K562 (cell line): ENCODE measurements around the gene TOR1AIP1. TPM values are rescaled to one million over a fixed set of nuclear protein-coding genes. Genes with fewer than 3 reads are reported as not detected.
A peak's percentile ranks its signal among the peaks of the same experiment; 100 is the strongest.

Experiments
- DLX4 ChIP-seq: fragments of 250-450 bp; sonication (Bioruptor Pico); IDR thresholded peaks from 2 replicates; pipeline ENCODE4 v1.6.1; 2021; ENCODE audit warnings: mild to moderate bottlenecking
- EGR1 ChIP-seq: fragments of 450-650 bp; conservative IDR thresholded peaks from 2 replicates; pipeline ENCODE4 v1.6.1; 2017; ENCODE audit warnings: mild to moderate bottlenecking
- GTF2E2 ChIP-seq: fragments of 200-800 bp; sonication (Bioruptor generic); IDR thresholded peaks from 2 replicates; pipeline ENCODE4 v1.6.1; 2016; ENCODE audit warnings: missing genetic modification characterization, missing compliant biosample characterization
- HMGXB4 ChIP-seq: sonication (generic); formaldehyde crosslinking; IDR thresholded peaks from 2 replicates; pipeline ENCODE4 v1.8.1; 2023; ENCODE audit warnings: mild to moderate bottlenecking, missing genetic modification reagents
- NCOA4 ChIP-seq: fragments of 450-650 bp; IDR thresholded peaks from 2 replicates; pipeline ENCODE4 v1.6.1; 2018; ENCODE audit warnings: mild to moderate bottlenecking; ENCODE audit not compliant: partially characterized antibody
- SFPQ ChIP-seq: fragments of 200-400 bp; formaldehyde crosslinking; IDR thresholded peaks from 2 replicates; pipeline ENCODE4 v1.6.1; 2017; ENCODE audit warnings: mild to moderate bottlenecking, low read depth, low read length, moderate library complexity
- SMAD1 ChIP-seq: fragments of 150-350 bp; IDR thresholded peaks from 2 replicates; pipeline ENCODE4 v1.6.1; 2014; ENCODE audit warnings: low read length, low read depth; ENCODE audit not compliant: partially characterized antibody
- TRIM24 ChIP-seq, 2 experiments: fragments of 450-650 bp; IDR thresholded peaks; 2 replicates each; pipeline ENCODE4 v1.6.1; 2016
- ZBTB33 ChIP-seq: sonication (generic); formaldehyde crosslinking; IDR thresholded peaks from 2 replicates; pipeline ENCODE4 v1.8.1; 2023; ENCODE audit warnings: mild to moderate bottlenecking, missing genetic modification reagents
- ZC3H8 ChIP-seq: fragments of 450-650 bp; IDR thresholded peaks from 2 replicates; pipeline ENCODE4 v1.6.1; 2017
- ZKSCAN3 ChIP-seq: fragments of 250-450 bp; sonication (Bioruptor Pico); IDR thresholded peaks from 2 replicates; pipeline ENCODE4 v1.4.0; 2020
- ZNF766 ChIP-seq: fragments of 200-800 bp; sonication (Bioruptor generic); conservative IDR thresholded peaks from 2 replicates; pipeline ENCODE4 v1.6.1; 2016; ENCODE audit warnings: missing genetic modification characterization, missing compliant biosample characterization
- polyA plus RNA-seq, 8 experiments: library from polyadenylated mRNA; depleted of rRNA in 4 of 8; stranded (reverse) in 5 of 8; unstranded in 3 of 8; fragments of >200 nt; fragmentation: Nextera tagmentation in 2 of 8; fragmentation: Illumina TruSeq in 1 of 8; extraction: Ambion mirVana in 2 of 8; extraction: Trizol in 1 of 8; gene quantifications; 2 replicates each; pipeline versions ENCODE4 v1.2.1 to v1.2.3, GENCODE V29; 2011 to 2014; ENCODE audit warnings: inconsistent platforms in 1 of 8, missing spikeins in 1 of 8
- total RNA-seq, 7 experiments: library from RNA; depleted of rRNA in 6 of 7; stranded (reverse); fragments of >200 nt in 6 of 7; fragmentation: Illumina TruSeq in 2 of 7; extraction: Trizol in 2 of 7; gene quantifications; 2 replicates each; pipeline versions ENCODE4 v1.2.1 to v1.2.3, GENCODE V29; 2011 to 2021; ENCODE audit warnings: low replicate concordance in 1 of 7
- TF ChIP-seq, protein P1 (sequence below): fragments of 450-650 bp; formaldehyde crosslinking; IDR thresholded peaks from 2 replicates; pipeline ENCODE4 v1.4.0; 2022; ENCODE audit warnings: missing genetic modification characterization
- TF ChIP-seq, protein P2 (sequence below): sonication (generic); formaldehyde crosslinking; IDR thresholded peaks from 2 replicates; pipeline ENCODE4 v1.8.0; 2022; ENCODE audit warnings: mild to moderate bottlenecking, missing genetic modification reagents

TOR1AIP1 gene
- total and polyA plus RNA-seq, 9 of the 15 experiments (the other 6 are each of a cell fraction or from before 2014, with no cell fraction given) = 18.1 to 46.9 (median 35.5) TPM

DNA sequence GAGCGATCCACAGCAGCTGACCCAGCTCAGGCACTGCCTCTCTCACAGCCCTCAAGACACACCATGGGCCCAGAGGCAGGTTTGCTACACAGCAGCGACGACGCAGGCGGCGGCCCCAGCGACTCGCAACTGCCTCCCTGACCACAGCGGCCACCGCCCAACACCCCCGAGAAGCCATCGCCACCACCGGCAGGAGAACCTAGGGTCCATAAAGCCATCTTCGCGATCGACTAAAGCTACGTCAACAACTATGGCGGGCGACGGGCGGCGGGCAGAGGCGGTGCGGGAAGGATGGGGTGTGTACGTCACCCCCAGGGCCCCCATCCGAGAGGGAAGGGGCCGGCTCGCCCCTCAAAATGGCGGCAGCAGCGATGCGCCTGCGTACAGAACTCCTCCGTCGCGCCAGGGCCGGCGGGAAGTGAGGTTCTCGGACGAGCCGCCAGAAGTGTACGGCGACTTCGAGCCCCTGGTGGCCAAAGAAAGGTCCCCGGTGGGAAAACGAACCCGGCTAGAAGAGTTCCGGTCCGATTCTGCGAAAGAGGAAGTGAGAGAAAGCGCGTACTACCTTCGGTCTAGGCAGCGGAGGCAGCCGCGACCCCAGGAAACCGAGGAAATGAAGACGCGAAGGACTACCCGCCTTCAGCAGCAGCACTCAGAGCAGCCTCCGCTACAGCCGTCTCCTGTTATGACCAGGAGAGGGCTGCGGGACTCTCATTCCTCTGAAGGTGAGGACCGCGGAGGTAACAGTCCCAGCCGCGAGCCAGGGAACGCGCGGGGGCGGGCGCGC is at the start of gene TOR1AIP1 (continued):
- peak; percentile 74 for TF ChIP-seq HMGXB4 (CRISPR knock-in tag)
- no peak for TF ChIP-seq SFPQ
- TF ChIP-seq, protein P1, sequence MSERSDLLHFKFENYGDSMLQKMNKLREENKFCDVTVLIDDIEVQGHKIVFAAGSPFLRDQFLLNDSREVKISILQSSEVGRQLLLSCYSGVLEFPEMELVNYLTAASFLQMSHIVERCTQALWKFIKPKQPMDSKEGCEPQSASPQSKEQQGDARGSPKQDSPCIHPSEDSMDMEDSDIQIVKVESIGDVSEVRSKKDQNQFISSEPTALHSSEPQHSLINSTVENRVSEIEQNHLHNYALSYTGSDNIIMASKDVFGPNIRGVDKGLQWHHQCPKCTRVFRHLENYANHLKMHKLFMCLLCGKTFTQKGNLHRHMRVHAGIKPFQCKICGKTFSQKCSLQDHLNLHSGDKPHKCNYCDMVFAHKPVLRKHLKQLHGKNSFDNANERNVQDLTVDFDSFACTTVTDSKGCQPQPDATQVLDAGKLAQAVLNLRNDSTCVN (CRISPR knock-in tag) = peak; percentile 47; the same call in 1 of the 2 replicates
- TF ChIP-seq ZKSCAN3 (CRISPR knock-in tag) = no peak
- peak; percentile 88; the same call in 1 of the 2 replicates for TF ChIP-seq ZBTB33 (CRISPR knock-in tag)
- no peak for TF ChIP-seq SMAD1
- peak; percentile 93; the same call in 1 of the 2 replicates for TF ChIP-seq ZNF766 (CRISPR knock-in tag)
- TF ChIP-seq EGR1 = peak; percentile 93
- TF ChIP-seq GTF2E2 (tag) = peak; percentile 100
- TF ChIP-seq, protein P2, sequence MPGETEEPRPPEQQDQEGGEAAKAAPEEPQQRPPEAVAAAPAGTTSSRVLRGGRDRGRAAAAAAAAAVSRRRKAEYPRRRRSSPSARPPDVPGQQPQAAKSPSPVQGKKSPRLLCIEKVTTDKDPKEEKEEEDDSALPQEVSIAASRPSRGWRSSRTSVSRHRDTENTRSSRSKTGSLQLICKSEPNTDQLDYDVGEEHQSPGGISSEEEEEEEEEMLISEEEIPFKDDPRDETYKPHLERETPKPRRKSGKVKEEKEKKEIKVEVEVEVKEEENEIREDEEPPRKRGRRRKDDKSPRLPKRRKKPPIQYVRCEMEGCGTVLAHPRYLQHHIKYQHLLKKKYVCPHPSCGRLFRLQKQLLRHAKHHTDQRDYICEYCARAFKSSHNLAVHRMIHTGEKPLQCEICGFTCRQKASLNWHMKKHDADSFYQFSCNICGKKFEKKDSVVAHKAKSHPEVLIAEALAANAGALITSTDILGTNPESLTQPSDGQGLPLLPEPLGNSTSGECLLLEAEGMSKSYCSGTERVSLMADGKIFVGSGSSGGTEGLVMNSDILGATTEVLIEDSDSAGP (CRISPR knock-in tag) = no peak
- peak in 1 of 2 experiments; percentile 100; a peak in 2 of 4 replicates for TF ChIP-seq TRIM24 (IDR thresholded peaks at IDR 0.05)
- TF ChIP-seq DLX4 (CRISPR knock-in tag) = no peak
- no peak for TF ChIP-seq ZC3H8
- no peak for TF ChIP-seq NCOA4
